GM20000 (cell line): ENCODE data around the gene HSPB6.
A peak's percentile ranks its signal among the peaks of the same experiment; 100 is the strongest.

ENCODE experiments used
- DNase-seq: peaks from one replicate; pipeline ENCODE4 v3.0.0; 2012; ENCODE audit warnings: low spot score
- TF ChIP-seq, protein P1 (sequence below): IDR thresholded peaks from 2 replicates; pipeline ENCODE4 v1.5.1; 2012; ENCODE audit warnings: mild to moderate bottlenecking, control low read depth; ENCODE audit errors: extremely low read depth, missing control alignments

HSPB6 gene

DNA sequence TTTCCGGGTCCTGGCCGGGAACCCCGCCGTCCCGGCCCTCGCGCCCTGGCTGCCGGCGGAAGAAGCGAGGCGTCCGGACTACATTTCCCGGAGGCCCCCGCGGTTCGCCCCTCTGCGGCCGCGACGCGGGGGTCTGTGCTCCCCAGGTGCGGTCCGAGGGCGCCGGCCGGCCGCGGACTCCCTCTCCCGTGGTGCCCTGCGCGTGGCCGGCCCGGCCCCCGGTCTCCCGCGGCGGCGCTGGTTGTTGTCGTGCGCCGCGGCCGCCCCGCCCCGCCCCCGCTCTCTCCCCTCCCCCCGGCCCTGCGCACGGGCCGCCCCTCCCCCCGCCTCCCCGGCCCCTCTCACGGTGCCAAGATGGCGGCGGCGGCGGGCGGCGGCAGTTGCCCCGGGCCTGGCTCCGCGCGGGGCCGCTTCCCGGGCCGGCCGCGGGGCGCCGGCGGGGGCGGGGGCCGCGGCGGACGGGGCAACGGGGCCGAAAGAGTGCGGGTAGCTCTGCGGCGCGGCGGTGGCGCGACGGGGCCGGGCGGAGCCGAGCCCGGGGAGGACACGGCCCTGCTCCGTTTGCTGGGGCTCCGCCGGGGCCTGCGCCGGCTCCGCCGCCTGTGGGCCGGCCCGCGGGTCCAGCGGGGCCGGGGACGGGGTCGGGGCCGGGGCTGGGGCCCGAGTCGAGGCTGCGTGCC lies 39.0 kb downstream of the HSPB6 start, which contains the start of gene KMT2B:
KMT2B (plus strand) TSS at position 339 of the 680 bp plus-strand sequence; CDS start at position 355, 16 bp downstream.
- TF ChIP-seq, protein P1, sequence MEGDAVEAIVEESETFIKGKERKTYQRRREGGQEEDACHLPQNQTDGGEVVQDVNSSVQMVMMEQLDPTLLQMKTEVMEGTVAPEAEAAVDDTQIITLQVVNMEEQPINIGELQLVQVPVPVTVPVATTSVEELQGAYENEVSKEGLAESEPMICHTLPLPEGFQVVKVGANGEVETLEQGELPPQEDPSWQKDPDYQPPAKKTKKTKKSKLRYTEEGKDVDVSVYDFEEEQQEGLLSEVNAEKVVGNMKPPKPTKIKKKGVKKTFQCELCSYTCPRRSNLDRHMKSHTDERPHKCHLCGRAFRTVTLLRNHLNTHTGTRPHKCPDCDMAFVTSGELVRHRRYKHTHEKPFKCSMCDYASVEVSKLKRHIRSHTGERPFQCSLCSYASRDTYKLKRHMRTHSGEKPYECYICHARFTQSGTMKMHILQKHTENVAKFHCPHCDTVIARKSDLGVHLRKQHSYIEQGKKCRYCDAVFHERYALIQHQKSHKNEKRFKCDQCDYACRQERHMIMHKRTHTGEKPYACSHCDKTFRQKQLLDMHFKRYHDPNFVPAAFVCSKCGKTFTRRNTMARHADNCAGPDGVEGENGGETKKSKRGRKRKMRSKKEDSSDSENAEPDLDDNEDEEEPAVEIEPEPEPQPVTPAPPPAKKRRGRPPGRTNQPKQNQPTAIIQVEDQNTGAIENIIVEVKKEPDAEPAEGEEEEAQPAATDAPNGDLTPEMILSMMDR: no peak
- peak; percentile 99 for DNase-seq

DNA sequence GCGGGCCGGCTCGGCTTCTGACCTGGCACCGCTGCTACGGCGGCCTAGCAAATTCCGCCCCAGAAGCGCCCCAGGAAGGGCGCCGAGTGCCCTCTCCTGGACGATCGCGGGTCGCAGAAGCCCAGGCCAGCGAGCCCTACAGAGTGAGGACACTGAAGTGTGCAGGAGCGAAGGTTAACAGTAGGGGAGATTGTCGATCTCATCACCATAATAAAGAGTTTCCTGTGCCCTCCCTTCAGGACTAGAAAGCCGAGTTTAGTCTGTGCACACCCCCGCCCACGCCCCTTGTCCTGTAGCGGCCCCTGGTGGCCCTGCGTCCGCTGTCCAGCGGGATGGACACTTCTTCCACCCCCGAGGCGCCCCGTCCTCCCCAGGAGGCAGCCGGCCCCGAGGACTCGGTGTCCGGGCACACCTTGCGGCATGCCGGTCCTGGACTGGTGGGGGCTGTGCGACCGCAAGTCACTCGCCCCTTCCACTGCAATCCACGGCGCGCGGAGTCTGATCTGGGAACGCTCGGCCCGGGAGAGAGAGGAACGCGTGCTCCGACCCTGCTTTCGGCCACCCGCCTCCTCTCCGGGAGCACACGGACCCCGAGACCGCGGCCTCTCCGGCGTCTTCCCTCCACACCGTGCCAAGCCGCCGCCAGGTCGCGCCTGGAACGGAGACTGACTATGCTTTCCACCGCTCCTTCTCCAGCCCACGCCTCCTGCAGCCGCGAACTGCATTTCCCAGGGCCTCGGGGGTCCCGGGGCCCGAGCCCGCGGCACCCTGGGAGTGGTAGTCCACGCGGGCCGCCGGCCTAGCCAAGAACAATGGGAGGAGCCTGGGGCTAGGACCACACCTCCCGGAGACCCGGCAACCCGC lies 39.8 kb downstream of the HSPB6 start:
- TF ChIP-seq, protein P1: peak; percentile 68
- DNase-seq: peak; percentile 82

DNA sequence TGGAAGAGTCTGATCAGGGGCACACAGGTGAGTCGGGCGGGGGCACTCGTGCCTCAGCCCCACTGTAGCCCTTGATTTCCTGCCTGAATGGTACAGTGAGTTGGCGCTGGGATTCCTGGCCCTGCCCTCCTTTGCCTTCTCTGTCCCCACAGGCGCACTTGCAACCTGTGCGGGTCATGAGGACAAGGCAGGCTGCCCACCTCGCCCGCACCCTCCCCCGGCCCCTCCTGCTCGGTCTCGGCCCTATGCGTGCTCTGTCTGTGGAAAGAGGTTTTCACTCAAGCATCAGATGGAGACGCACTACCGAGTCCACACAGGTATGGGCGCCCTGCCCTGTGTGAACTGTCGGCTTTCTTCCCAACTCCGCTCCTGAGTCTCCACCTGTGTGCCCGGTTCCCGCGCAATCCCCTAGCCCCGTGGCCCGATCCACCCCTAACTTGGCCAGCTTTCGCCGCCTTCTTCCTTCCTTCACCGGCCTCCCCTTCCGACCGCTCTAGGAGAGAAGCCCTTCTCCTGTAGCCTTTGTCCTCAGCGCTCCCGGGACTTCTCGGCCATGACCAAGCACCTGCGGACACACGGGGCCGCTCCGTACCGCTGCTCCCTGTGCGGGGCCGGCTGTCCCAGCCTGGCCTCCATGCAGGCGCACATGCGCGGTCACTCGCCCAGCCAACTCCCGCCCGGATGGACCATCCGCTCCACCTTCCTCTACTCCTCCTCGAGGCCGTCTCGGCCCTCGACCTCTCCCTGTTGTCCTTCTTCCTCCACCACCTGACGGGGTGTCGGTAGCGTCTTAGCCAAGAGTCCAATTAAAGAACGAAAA lies 40.6 kb downstream of the HSPB6 start:
- no peak for DNase-seq
- TF ChIP-seq, protein P1: no peak

DNA sequence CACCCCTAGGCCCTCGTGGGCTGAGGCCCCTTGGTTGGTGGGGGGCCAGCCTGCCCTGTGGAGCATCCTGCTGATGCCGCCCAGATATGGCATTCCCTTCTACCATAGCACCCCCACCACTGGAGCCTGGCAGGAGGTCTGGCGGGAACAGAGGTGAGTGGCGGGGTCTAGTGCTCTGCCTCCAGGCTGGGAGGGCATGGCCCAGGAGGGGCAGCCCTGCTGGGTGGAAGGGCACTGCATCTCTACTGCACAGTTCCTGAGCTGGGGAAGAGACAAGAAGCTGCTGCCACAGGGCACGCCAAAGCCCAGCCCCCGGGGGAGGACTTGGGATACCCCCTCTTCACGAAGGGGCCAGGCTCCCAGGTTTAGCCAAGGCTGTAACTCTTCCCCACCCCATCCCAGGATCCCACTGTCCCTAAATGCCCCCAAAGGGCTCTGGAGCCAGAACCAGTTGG lies 41.4 kb downstream of the HSPB6 start:
- TF ChIP-seq, protein P1: no peak
- DNase-seq: no peak

DNA sequence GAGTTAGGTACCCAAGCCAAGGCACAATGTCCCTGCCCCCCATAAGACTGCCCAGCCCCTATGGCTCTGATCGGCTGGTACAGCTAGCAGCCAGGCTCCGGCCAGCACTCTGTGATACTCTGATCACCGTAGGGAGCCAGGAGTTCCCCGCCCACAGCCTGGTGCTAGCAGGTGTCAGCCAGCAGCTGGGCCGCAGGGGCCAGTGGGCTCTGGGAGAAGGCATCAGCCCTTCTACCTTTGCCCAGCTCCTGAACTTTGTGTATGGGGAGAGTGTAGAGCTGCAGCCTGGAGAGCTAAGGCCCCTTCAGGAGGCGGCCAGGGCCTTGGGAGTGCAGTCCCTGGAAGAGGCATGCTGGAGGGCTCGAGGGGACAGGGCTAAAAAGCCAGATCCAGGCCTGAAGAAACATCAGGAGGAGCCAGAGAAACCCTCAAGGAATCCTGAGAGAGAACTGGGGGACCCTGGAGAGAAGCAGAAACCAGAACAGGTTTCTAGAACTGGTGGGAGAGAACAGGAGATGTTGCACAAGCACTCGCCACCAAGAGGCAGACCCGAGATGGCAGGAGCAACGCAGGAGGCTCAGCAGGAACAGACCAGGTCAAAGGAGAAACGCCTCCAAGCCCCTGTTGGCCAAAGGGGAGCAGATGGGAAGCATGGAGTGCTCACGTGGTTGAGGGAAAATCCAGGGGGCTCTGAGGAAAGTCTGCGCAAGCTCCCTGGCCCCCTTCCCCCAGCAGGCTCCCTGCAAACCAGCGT lies 42.1 kb downstream of the HSPB6 start:
- TF ChIP-seq, protein P1: peak; percentile 11
- no peak for DNase-seq

DNA sequence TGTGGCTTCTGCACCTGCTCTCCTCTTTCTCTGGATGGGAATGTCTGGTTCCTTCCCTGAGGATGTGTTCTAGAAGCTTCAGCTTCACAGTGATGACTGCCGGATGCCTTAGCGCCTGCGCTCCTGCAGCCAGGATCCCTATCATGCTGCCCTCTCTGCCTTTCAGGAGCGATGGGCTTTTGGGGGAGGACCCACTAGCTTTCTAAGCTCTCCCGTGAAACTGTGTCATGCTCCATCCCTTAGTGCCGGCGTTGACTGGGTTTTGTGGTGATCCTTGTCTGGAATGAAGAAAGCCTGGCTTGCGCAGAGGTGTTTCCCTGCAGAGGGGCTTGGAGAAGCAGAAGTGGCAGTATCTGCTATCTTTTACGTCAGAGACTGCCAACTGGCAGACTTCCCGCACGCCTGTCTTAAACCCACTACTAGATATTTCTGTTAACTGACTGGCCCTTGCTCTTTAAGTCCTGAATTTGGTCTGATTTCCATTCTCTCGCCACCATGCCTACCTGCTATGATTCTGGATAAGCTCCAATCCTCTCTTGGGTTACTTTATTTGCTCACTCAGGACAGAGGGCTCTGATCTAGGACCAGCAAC lies 42.8 kb downstream of the HSPB6 start:
- no peak for DNase-seq
- TF ChIP-seq, protein P1: no peak
